HepG2 (cell line): ENCODE data around the gene TSHZ2. TPM values are rescaled to one million over a fixed set of nuclear protein-coding genes. Genes with fewer than 3 reads are reported as not detected.

Source experiments
- ATF2 ChIP-seq: sonication (generic); formaldehyde crosslinking; IDR thresholded peaks from 2 replicates; pipeline ENCODE4 v1.4.0; 2020; ENCODE audit warnings: missing genetic modification reagents
- BRCA1 ChIP-seq: sonication (generic); formaldehyde crosslinking; IDR thresholded peaks from 2 replicates; pipeline ENCODE4 v1.4.0; 2020; ENCODE audit warnings: missing genetic modification reagents
- DRAP1 ChIP-seq: IDR thresholded peaks from 2 replicates; pipeline ENCODE4 v1.6.1; 2016; ENCODE audit warnings: missing genetic modification reagents, missing compliant biosample characterization
- HNF1A ChIP-seq, 2 experiments: sonication (generic) in 1 of 2; formaldehyde crosslinking in 1 of 2; IDR thresholded peaks; 2 replicates each; pipeline versions ENCODE4 v1.4.0 to v1.6.1; 2016 to 2020; ENCODE audit warnings: borderline replicate concordance in 1 of 2, low read depth in 1 of 2, mild to moderate bottlenecking in 1 of 2, missing genetic modification reagents in 1 of 2
- KDM5A ChIP-seq: fragments of 200-600 bp; sonication (generic); IDR thresholded peaks from 2 replicates; pipeline ENCODE4 v1.7.0; 2018; ENCODE audit warnings: antibody characterized with exemption, mild to moderate bottlenecking, low read length, borderline replicate concordance
- KDM6A ChIP-seq: IDR thresholded peaks from 2 replicates; pipeline ENCODE4 v1.6.1; 2016; ENCODE audit warnings: low read depth
- MIXL1 ChIP-seq: IDR thresholded peaks from 2 replicates; pipeline ENCODE4 v1.6.1; 2016
- NFE2 ChIP-seq: sonication (generic); formaldehyde crosslinking; IDR thresholded peaks from 2 replicates; pipeline ENCODE4 v1.4.0; 2020; ENCODE audit warnings: missing genetic modification reagents
- PAX8 ChIP-seq: sonication (generic); formaldehyde crosslinking; IDR thresholded peaks from 2 replicates; pipeline ENCODE4 v1.8.0; 2022; ENCODE audit warnings: mild to moderate bottlenecking, missing genetic modification reagents, borderline replicate concordance
- ZBTB43 ChIP-seq: sonication (generic); formaldehyde crosslinking; conservative IDR thresholded peaks from 2 replicates; pipeline ENCODE4 v1.4.0; 2020; ENCODE audit warnings: missing genetic modification reagents
- ZMYM2 ChIP-seq: sonication (generic); formaldehyde crosslinking; IDR thresholded peaks from 2 replicates; pipeline ENCODE4 v1.8.0; 2022; ENCODE audit warnings: mild to moderate bottlenecking, missing genetic modification reagents
- ZNF136 ChIP-seq: sonication (generic); formaldehyde crosslinking; IDR thresholded peaks from 2 replicates; pipeline ENCODE4 v1.8.1; 2022; ENCODE audit warnings: low read depth, mild to moderate bottlenecking, moderate library complexity, missing genetic modification reagents
- ZNF274 ChIP-seq: sonication (generic); formaldehyde crosslinking; IDR thresholded peaks from 2 replicates; pipeline ENCODE4 v1.5.1; 2020; ENCODE audit warnings: mild to moderate bottlenecking, missing genetic modification reagents
- ZNF354B ChIP-seq: sonication (generic); formaldehyde crosslinking; IDR thresholded peaks from 2 replicates; pipeline ENCODE4 v1.8.0; 2022; ENCODE audit warnings: mild to moderate bottlenecking, missing genetic modification reagents
- ZNF496 ChIP-seq: sonication (generic); formaldehyde crosslinking; IDR thresholded peaks from 2 replicates; pipeline ENCODE4 v1.8.1; 2023; ENCODE audit warnings: mild to moderate bottlenecking, moderate library complexity, missing genetic modification reagents; ENCODE audit not compliant: insufficient replicate concordance
- ZNF570 ChIP-seq: sonication (generic); formaldehyde crosslinking; IDR thresholded peaks from 2 replicates; pipeline ENCODE4 v1.4.0; 2020; ENCODE audit warnings: mild to moderate bottlenecking, missing genetic modification reagents, borderline replicate concordance
- polyA plus RNA-seq, 8 experiments: library from polyadenylated mRNA; depleted of rRNA in 3 of 8; stranded (reverse) in 7 of 8; unstranded in 1 of 8; fragments of >200 nt; fragmentation: Illumina TruSeq in 4 of 8; extraction: Trizol in 4 of 8; gene quantifications; 2 replicates each; pipeline versions ENCODE4 v1.2.1 to v1.2.3, GENCODE V29; 2011 to 2016; ENCODE audit warnings: low read depth in 4 of 8, missing spikeins in 1 of 8, mixed read lengths in 1 of 8; ENCODE audit not compliant: insufficient read depth in 1 of 8
- total RNA-seq, 5 experiments: library from RNA; depleted of rRNA; stranded (reverse); fragments of >200 nt; fragmentation: Illumina TruSeq; extraction: Trizol; gene quantifications; 2 replicates each; pipeline ENCODE4 v1.2.3, GENCODE V29; 2016; ENCODE audit warnings: low read depth in 1 of 5
- TF ChIP-seq, protein P1 (sequence below): IDR thresholded peaks from 2 replicates; pipeline ENCODE4 v1.6.1; 2012; ENCODE audit warnings: low read length, improper control_type of control experiment

Gene TSHZ2
- total and polyA plus RNA-seq, 2 of the 13 experiments (the other 11 are each of a cell fraction or from before 2014, with no cell fraction given), result 0.01 TPM; not detected in 1

DNA sequence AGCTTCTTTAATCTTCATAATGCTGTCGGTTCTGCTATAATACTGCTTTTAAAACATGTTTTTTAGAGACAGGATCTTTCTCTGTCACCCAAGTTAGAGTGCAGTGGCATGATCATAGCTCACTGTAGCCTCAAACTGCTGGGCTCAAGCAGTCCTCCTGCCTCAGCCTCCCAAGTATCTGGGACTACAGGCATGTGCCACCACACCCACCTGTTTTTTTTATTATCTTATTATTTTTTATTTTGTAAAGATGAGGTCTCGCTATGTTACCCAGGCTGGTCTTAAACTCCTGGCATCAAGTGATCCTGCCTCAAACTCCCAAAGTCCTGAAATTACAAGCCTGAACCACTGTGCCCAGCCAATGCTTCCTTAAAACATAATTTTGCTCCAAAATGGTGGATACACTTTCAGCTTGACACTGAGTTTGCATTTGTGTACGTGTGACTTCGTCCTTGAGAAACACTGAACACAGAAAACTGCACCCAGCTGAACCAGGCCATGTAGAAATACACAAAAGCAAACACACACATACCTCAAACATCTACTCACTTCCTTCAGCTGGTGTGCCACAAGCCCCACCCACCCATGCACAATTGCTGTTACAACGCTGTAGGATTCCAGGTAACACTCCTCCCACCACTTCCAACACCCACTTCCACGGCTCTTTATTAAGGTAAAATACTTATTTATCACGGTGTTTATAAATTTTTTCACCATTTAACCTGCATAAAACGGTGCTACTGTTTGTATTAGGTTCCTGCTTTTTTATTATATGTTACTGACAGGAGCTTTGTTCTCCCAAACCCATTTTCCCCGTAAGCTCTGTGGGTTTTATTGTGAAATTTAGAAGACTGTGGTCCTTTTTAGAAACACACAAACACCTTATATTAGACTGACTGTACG, 109.1 kb downstream of the TSHZ2 start (continued):
- peak; percentile 68; the same call in 1 of the 2 replicates for TF ChIP-seq HNF1A (IDR thresholded peaks at IDR 0.05; ENCODE audit: low read depth)
- 0 out of 2 replicates have a peak, but pooled peaks have one; percentile 18 for TF ChIP-seq HNF1A (CRISPR knock-in tag; IDR thresholded peaks at IDR 0.05; ENCODE audit: borderline replicate concordance)
- peak; percentile 95 for TF ChIP-seq KDM6A (CRISPR knock-in tag)
- TF ChIP-seq ZMYM2 (CRISPR knock-in tag), result no peak; the same call in 1 of the 2 replicates
- TF ChIP-seq ZNF274 (CRISPR knock-in tag), result no peak
- TF ChIP-seq PAX8 (CRISPR knock-in tag), result no peak
- TF ChIP-seq ZBTB43 (CRISPR knock-in tag), result peak; percentile 100
- no peak for TF ChIP-seq KDM5A
- no peak for TF ChIP-seq ZNF570 (CRISPR knock-in tag)
- peak; percentile 90; the same call in 1 of the 2 replicates for TF ChIP-seq ZNF136 (CRISPR knock-in tag)
- TF ChIP-seq ZNF496 (CRISPR knock-in tag), result no peak
- peak; percentile 74; the same call in 1 of the 2 replicates for TF ChIP-seq MIXL1 (CRISPR knock-in tag)
- TF ChIP-seq BRCA1 (CRISPR knock-in tag), result peak; percentile 64; the same call in 1 of the 2 replicates
- TF ChIP-seq ZNF354B, result no peak
- TF ChIP-seq, protein P1, sequence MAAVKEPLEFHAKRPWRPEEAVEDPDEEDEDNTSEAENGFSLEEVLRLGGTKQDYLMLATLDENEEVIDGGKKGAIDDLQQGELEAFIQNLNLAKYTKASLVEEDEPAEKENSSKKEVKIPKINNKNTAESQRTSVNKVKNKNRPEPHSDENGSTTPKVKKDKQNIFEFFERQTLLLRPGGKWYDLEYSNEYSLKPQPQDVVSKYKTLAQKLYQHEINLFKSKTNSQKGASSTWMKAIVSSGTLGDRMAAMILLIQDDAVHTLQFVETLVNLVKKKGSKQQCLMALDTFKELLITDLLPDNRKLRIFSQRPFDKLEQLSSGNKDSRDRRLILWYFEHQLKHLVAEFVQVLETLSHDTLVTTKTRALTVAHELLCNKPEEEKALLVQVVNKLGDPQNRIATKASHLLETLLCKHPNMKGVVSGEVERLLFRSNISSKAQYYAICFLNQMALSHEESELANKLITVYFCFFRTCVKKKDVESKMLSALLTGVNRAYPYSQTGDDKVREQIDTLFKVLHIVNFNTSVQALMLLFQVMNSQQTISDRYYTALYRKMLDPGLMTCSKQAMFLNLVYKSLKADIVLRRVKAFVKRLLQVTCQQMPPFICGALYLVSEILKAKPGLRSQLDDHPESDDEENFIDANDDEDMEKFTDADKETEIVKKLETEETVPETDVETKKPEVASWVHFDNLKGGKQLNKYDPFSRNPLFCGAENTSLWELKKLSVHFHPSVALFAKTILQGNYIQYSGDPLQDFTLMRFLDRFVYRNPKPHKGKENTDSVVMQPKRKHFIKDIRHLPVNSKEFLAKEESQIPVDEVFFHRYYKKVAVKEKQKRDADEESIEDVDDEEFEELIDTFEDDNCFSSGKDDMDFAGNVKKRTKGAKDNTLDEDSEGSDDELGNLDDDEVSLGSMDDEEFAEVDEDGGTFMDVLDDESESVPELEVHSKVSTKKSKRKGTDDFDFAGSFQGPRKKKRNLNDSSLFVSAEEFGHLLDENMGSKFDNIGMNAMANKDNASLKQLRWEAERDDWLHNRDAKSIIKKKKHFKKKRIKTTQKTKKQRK, result no peak
- TF ChIP-seq NFE2 (CRISPR knock-in tag), result no peak
- TF ChIP-seq DRAP1 (CRISPR knock-in tag), result peak; percentile 75
- peak; percentile 98 for TF ChIP-seq ATF2
